IMR-90 (cell line): ENCODE results near the gene PLXNB1.

ENCODE experiments used
- CEBPB ChIP-seq: IDR thresholded peaks from 2 replicates; pipeline ENCODE4 v1.6.1; 2012; ENCODE audit warnings: low read depth, low read length, improper control_type of control experiment
- CHD1 ChIP-seq: IDR thresholded peaks from 2 replicates; pipeline ENCODE4 v1.6.1; 2012; ENCODE audit warnings: low read depth, low read length, improper control_type of control experiment
- MAZ ChIP-seq: IDR thresholded peaks from 2 replicates; pipeline ENCODE4 v1.6.1; 2012; ENCODE audit warnings: low read depth, mild to moderate bottlenecking, low read length, improper control_type of control experiment, moderate library complexity, borderline replicate concordance
- NFE2L2 ChIP-seq: fragments of 150-350 bp; IDR thresholded peaks from 2 replicates; pipeline ENCODE4 v1.6.1; 2016; ENCODE audit warnings: low read depth, mild to moderate bottlenecking, low read length
- POLR2A ChIP-seq: IDR thresholded peaks from 2 replicates; pipeline ENCODE4 v1.6.1; 2012; ENCODE audit warnings: mild to moderate bottlenecking, low read depth, low read length
- TF ChIP-seq, protein P1 (sequence below): fragments of 150-350 bp; IDR thresholded peaks from 2 replicates; pipeline ENCODE4 v1.6.1; 2017; ENCODE audit warnings: mild to moderate bottlenecking, antibody characterized with exemption, low read length, low read depth
- TF ChIP-seq, protein P2 (sequence below): conservative IDR thresholded peaks from 2 replicates; pipeline ENCODE4 v1.5.1; 2012; ENCODE audit warnings: mild to moderate bottlenecking, low read depth, low read length, improper control_type of control experiment

DNA sequence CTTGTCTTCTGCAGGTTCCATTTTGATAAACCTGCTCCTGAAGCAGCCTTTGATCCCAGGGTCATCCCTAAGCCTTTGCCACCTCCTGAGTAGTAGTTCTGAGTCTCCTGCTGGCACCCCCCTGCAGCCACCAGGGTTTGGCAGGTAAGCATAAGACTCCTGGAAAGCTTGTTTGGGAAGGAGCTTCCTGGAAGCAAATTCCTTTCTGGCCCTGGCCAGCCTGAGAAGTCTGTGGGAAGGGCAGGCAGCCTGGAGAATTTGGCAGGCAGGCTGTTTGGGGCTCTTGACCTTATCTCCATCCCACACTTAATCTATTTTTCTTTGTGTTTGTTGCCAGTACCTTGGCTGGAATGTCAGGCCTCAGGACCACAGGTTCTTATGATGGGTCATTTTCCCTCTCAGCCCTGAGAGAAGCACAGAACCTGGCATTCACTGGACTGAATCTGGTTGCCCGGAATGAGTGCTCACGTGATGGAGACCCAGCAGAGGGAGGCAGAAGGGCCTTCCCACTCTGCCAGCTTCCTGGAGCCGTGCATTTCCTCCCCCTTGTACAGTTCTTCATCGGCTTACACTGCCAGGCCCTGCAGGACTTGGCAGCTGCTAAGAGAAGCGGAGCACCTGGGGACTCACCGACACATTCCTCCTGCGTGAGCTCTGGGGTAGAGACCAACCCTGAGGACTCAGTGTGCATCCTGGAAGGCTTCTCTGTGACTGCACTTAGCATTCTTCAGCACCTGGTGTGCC is 30.1 kb upstream of the PLXNB1 start:
- TF ChIP-seq, protein P1, sequence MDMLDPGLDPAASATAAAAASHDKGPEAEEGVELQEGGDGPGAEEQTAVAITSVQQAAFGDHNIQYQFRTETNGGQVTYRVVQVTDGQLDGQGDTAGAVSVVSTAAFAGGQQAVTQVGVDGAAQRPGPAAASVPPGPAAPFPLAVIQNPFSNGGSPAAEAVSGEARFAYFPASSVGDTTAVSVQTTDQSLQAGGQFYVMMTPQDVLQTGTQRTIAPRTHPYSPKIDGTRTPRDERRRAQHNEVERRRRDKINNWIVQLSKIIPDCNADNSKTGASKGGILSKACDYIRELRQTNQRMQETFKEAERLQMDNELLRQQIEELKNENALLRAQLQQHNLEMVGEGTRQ: no peak
- TF ChIP-seq, protein P2, sequence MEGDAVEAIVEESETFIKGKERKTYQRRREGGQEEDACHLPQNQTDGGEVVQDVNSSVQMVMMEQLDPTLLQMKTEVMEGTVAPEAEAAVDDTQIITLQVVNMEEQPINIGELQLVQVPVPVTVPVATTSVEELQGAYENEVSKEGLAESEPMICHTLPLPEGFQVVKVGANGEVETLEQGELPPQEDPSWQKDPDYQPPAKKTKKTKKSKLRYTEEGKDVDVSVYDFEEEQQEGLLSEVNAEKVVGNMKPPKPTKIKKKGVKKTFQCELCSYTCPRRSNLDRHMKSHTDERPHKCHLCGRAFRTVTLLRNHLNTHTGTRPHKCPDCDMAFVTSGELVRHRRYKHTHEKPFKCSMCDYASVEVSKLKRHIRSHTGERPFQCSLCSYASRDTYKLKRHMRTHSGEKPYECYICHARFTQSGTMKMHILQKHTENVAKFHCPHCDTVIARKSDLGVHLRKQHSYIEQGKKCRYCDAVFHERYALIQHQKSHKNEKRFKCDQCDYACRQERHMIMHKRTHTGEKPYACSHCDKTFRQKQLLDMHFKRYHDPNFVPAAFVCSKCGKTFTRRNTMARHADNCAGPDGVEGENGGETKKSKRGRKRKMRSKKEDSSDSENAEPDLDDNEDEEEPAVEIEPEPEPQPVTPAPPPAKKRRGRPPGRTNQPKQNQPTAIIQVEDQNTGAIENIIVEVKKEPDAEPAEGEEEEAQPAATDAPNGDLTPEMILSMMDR: no peak
- TF ChIP-seq MAZ (no peak), POLR2A (no peak), CEBPB (no peak), CHD1 (no peak), NFE2L2 (no peak)
